SK-N-MC (cell line): ENCODE data around the gene PEX10.
"Not testable (repeated sequence)": the region's sequence is repeated elsewhere in the genome, so short reads cannot be mapped to it uniquely, and the experiment has no call there.

Experiments
- DNase-seq: peaks from one replicate; pipeline ENCODE4 v3.0.0-alpha.2; 2011; ENCODE audit warnings: low read depth, low spot score
- H3K27ac ChIP-seq: fragments of 200-600 bp; sonication (generic); 2 replicates; pipeline ENCODE4 v1.5.1; 2016; ENCODE audit warnings: mixed run types
- H3K36me3 ChIP-seq: fragments of 200-600 bp; sonication (generic); 2 replicates; pipeline ENCODE4 v1.6.1; 2017; ENCODE audit warnings: antibody characterized with exemption, low read length, mixed read lengths; ENCODE audit not compliant: insufficient read depth
- H3K4me3 ChIP-seq: fragments of 200-600 bp; sonication (generic); 2 replicates; pipeline ENCODE4 v1.5.1; 2016
- H3K9ac ChIP-seq: fragments of 200-600 bp; sonication (generic); 2 replicates; pipeline ENCODE4 v1.8.0; 2017; ENCODE audit warnings: mixed run types, mixed read lengths; ENCODE audit not compliant: insufficient read length
- H3K9me3 ChIP-seq: fragments of 200-600 bp; sonication (generic); 2 replicates; pipeline ENCODE4 v1.6.1; 2017; ENCODE audit warnings: low read depth, mild to moderate bottlenecking, antibody characterized with exemption, low read length, moderate library complexity, mixed read lengths
- EZH2 ChIP-seq: fragments of 200-600 bp; sonication (generic); IDR thresholded peaks from one replicate; pipeline ENCODE4 v1.6.1; 2017; ENCODE audit warnings: antibody characterized with exemption
- FOXP2 ChIP-seq: optimal IDR thresholded peaks from 2 replicates; pipeline ENCODE3; 2011; ENCODE audit warnings: mild to moderate bottlenecking, moderate library complexity; ENCODE audit not compliant: insufficient read depth; ENCODE audit errors: extremely low read length, control extremely low read depth
- POLR2AphosphoS5 ChIP-seq: IDR thresholded peaks from 2 replicates; pipeline ENCODE4 v1.6.1; 2012; ENCODE audit warnings: mild to moderate bottlenecking, low read depth, low read length, borderline replicate concordance

Gene PEX10

GRCh38 chr1:2412395-2412772 lies at the start of gene PEX10:
TSS of gene PEX10 (minus strand) at chr1:2412564. CDS start at chr1:2412502, 62 bp downstream.
- TF ChIP-seq FOXP2 (no peak), POLR2AphosphoS5 (peak; percentile 66), EZH2 (no peak)
- peak within 1 kb of the TSS; percentile 96 for H3K4me3 ChIP-seq
- no peaks in the 10 kb centered on the region for H3K9me3 ChIP-seq
- peak; percentile 37 for DNase-seq
- peak within 1 kb of the TSS; percentile 96 for H3K9ac ChIP-seq
- peak within 1 kb of the TSS; percentile 60; the same call in 1 of the 2 replicates for H3K27ac ChIP-seq
- H3K36me3 ChIP-seq, result no peaks in the 10 kb centered on the region; the same call in 1 of the 2 replicates

- TF ChIP-seq POLR2AphosphoS5, result no peak
- TF ChIP-seq EZH2, result no peak
- TF ChIP-seq FOXP2, result no peak
- Histone ChIP-seq H3K9me3 (no peaks in the 10 kb centered on the region), H3K4me3 (no peak overlapping the region), H3K9ac (no peak overlapping the region), H3K27ac (no peak overlapping the region), H3K36me3 (no peaks in the 10 kb centered on the region)
- no peak for DNase-seq
Observed at GRCh38 chr1:2460996-2461751, 48.8 kb upstream of the PEX10 start.

GRCh38 chr1:2460203-2460602 lies 47.8 kb upstream of the PEX10 start:
- DNase-seq, result no peak

GRCh38 chr1:2459757-2460156 lies 47.4 kb upstream of the PEX10 start:
- TF ChIP-seq FOXP2 (no peak), EZH2 (no peak), POLR2AphosphoS5 (no peak)
- Histone ChIP-seq H3K27ac (no peak overlapping the region), H3K36me3 (no peaks in the 10 kb centered on the region), H3K9me3 (no peaks in the 10 kb centered on the region), H3K9ac (no peak overlapping the region), H3K4me3 (no peak overlapping the region)
- DNase-seq, result no peak

More at GRCh38 chr1:2460203-2460602, 47.8 kb upstream of the PEX10 start:
- Histone ChIP-seq H3K27ac (no peak overlapping the region), H3K9me3 (no peaks in the 10 kb centered on the region), H3K4me3 (no peak overlapping the region), H3K9ac (no peak overlapping the region), H3K36me3 (no peaks in the 10 kb centered on the region)
- TF ChIP-seq POLR2AphosphoS5 (no peak), EZH2 (no peak), FOXP2 (no peak)

- H3K4me3 ChIP-seq, H3K9ac ChIP-seq, DNase-seq, H3K9me3 ChIP-seq, H3K27ac ChIP-seq, H3K36me3 ChIP-seq: not testable (repeated sequence)
Observed at GRCh38 chr1:2459102-2459753, 46.9 kb upstream of the PEX10 start.

- H3K4me3 ChIP-seq, result no peak overlapping the region
- TF ChIP-seq FOXP2, result no peak
- no peak for TF ChIP-seq POLR2AphosphoS5
- no peak for TF ChIP-seq EZH2
- DNase-seq, result no peak
- no peaks in the 10 kb centered on the region for H3K9me3 ChIP-seq
- H3K36me3 ChIP-seq, result no peaks in the 10 kb centered on the region
- H3K27ac ChIP-seq, result no peak overlapping the region
- H3K9ac ChIP-seq, result no peak overlapping the region
Observed at GRCh38 chr1:2458687-2459086, 46.3 kb upstream of the PEX10 start.

GRCh38 chr1:2457444-2457843 lies 45.1 kb upstream of the PEX10 start:
- TF ChIP-seq POLR2AphosphoS5, result no peak
- no peak for TF ChIP-seq FOXP2
- TF ChIP-seq EZH2, result no peak
- H3K27ac ChIP-seq, result no peak overlapping the region
- no peak for DNase-seq
- H3K36me3 ChIP-seq, result no peaks in the 10 kb centered on the region
- H3K4me3 ChIP-seq, result no peak overlapping the region
- H3K9me3 ChIP-seq, result no peaks in the 10 kb centered on the region
- no peak overlapping the region for H3K9ac ChIP-seq

- no peak for TF ChIP-seq FOXP2
- Histone ChIP-seq H3K36me3 (no peaks in the 10 kb centered on the region), H3K9ac (no peak overlapping the region)
Observed at GRCh38 chr1:2455757-2456156, 43.4 kb upstream of the PEX10 start.

GRCh38 chr1:2454227-2454626 lies 41.9 kb upstream of the PEX10 start:
- TF ChIP-seq EZH2 (no peak), FOXP2 (no peak), POLR2AphosphoS5 (no peak)
- no peak overlapping the region for H3K4me3 ChIP-seq
- H3K9me3 ChIP-seq, result no peaks in the 10 kb centered on the region
- no peak overlapping the region for H3K9ac ChIP-seq
- H3K27ac ChIP-seq, result no peak overlapping the region
- DNase-seq, result no peak
- no peaks in the 10 kb centered on the region for H3K36me3 ChIP-seq

More at GRCh38 chr1:2455757-2456156, 43.4 kb upstream of the PEX10 start:
- Histone ChIP-seq H3K9me3 (no peaks in the 10 kb centered on the region), H3K27ac (no peak overlapping the region), H3K4me3 (no peak overlapping the region)
- no peak for DNase-seq
